Naive thymus-derived CD4-positive, alpha-beta T cell (primary cell): ENCODE data around the gene AGBL1. TPM values are rescaled to one million over a fixed set of nuclear protein-coding genes. Genes with fewer than 3 reads are reported as not detected.

ENCODE experiments used
- ATAC-seq: fragments of 150-1000 bp; cut with Tn5 transposase; 2 replicates; pipeline ENCODE4 v1.10.0; 2021; ENCODE audit warnings: mild to moderate bottlenecking, moderate library complexity
- CTCF ChIA-PET: fragments of 350-600 bp; sonication (Branson Sonifier 250); formaldehyde crosslinking; loops from one replicate; lab custom pipeline; 2021; ENCODE audit warnings: antibody characterized with exemption; lab: Charles Lee
- POLR2A ChIA-PET: fragments of 350-600 bp; sonication (Branson Sonifier 250); formaldehyde crosslinking; loops from one replicate; lab custom pipeline; 2021; ENCODE audit warnings: antibody characterized with exemption, inconsistent platforms; lab: Charles Lee
- DNase-seq, 9 donors: peaks; one replicate each; pipeline versions ENCODE4 v3.0.0 to v3.0.0-alpha.2; 2020 to 2022; ENCODE audit warnings: mixed read lengths in 1 of 9
- H3K27ac ChIP-seq: one replicate; pipeline ENCODE4 v1.7.0; 2013; ENCODE audit warnings: mild to moderate bottlenecking, low read depth, low read length, moderate library complexity
- H3K27me3 ChIP-seq, 2 donors: one replicate each; pipeline ENCODE4 v1.7.0; 2013; ENCODE audit warnings: low read length in 2 of 2, mild to moderate bottlenecking in 2 of 2, moderate library complexity in 2 of 2; ENCODE audit not compliant: control insufficient read depth in 2 of 2, insufficient read depth in 2 of 2
- H3K36me3 ChIP-seq, 3 experiments: 1 replicate in 2 of 3; 2 replicates in 1 of 3; pipeline ENCODE4 v1.7.0; 2013; ENCODE audit warnings: low read length in 3 of 3, mild to moderate bottlenecking in 3 of 3, moderate library complexity in 1 of 3; ENCODE audit not compliant: insufficient read depth in 3 of 3, control insufficient read depth in 2 of 3
- H3K4me1 ChIP-seq, 2 donors: one replicate each; pipeline ENCODE4 v1.7.0; 2013; ENCODE audit warnings: low read length in 2 of 2, mild to moderate bottlenecking in 2 of 2, moderate library complexity in 1 of 2; ENCODE audit not compliant: control insufficient read depth in 2 of 2, insufficient read depth in 2 of 2
- H3K4me3 ChIP-seq: 2 replicates; pipeline ENCODE4 v1.7.0; 2013; ENCODE audit warnings: mild to moderate bottlenecking, low read length
- H3K9me3 ChIP-seq, 3 experiments: 1 replicate in 2 of 3; 2 replicates in 1 of 3; pipeline ENCODE4 v1.7.0; 2013; ENCODE audit warnings: low read length in 3 of 3; ENCODE audit not compliant: control insufficient read depth in 2 of 3
- H3K27ac Mint-ChIP-seq, 9 donors: one replicate each; pipeline ENCODE4 v1.8.0; 2020 to 2022; ENCODE audit warnings: mixed read lengths in 9 of 9, mild to moderate bottlenecking in 8 of 9, moderate library complexity in 5 of 9, inconsistent platforms in 2 of 9
- H3K27me3 Mint-ChIP-seq, 5 donors: one replicate each; pipeline ENCODE4 v1.8.0; 2021 to 2022; ENCODE audit warnings: mixed read lengths in 5 of 5, mild to moderate bottlenecking in 1 of 5
- H3K36me3 Mint-ChIP-seq, 5 donors: one replicate each; pipeline ENCODE4 v1.8.0; 2020 to 2022; ENCODE audit warnings: mixed read lengths in 5 of 5, mild to moderate bottlenecking in 3 of 5, inconsistent platforms in 1 of 5
- H3K4me1 Mint-ChIP-seq, 7 donors: one replicate each; pipeline ENCODE4 v1.8.0; 2020 to 2022; ENCODE audit warnings: mixed read lengths in 7 of 7, mild to moderate bottlenecking in 3 of 7, inconsistent platforms in 1 of 7
- H3K4me3 Mint-ChIP-seq, 10 donors: one replicate each; pipeline ENCODE4 v1.8.0; 2020 to 2022; ENCODE audit warnings: mild to moderate bottlenecking in 10 of 10, mixed read lengths in 10 of 10, moderate library complexity in 6 of 10, inconsistent platforms in 2 of 10
- H3K9me3 Mint-ChIP-seq, 11 donors: one replicate each; pipeline ENCODE4 v1.8.0; 2020 to 2022; ENCODE audit warnings: mixed read lengths in 11 of 11, mild to moderate bottlenecking in 4 of 11, inconsistent platforms in 1 of 11, moderate library complexity in 1 of 11
- intact Hi-C, 2 donors: fragments of 100-400 bp; cut with micrococcal nuclease; formaldehyde crosslinking; loops; one replicate each; pipeline ENCODE4 v1.15.1; 2023
- polyA plus RNA-seq, 2 donors: library from polyadenylated mRNA; unstranded; fragments of 300-500 nt; fragmentation: Illumina TruSeq; gene quantifications; one replicate each; pipeline ENCODE4 v1.2.3, GENCODE V29; 2021
- total RNA-seq, 6 experiments: library from RNA in 5 of 6; stranded (reverse) in 5 of 6; gene quantifications; 1 replicate in 5 of 6; 2 replicates in 1 of 6; pipeline ENCODE4 v1.2.3 and lab custom pipeline; 2021 to 2026

The AGBL1 gene
- total and polyA plus RNA-seq, 7 experiments from 2014 or later: not detected

- Histone ChIP-seq H3K27me3 (no peaks in the 10 kb centered on the region), H3K36me3 (no peaks in the 10 kb centered on the region), H3K4me1 (no peaks in the 10 kb centered on the region), H3K9me3 (no peaks in the 10 kb centered on the region), H3K27ac (no peak overlapping the region), H3K4me3 (no peak overlapping the region)
- intact Hi-C loops: no loop called here
- DNase-seq (no peak), ATAC-seq (no peak)
- Mint-ChIP-seq H3K27me3 (peaks cover 0 to 4% (median 0%) of the 10 kb centered on the region in 5 donors), H3K9me3 (no peaks in the 10 kb centered on the region), H3K4me3 (no peak overlapping the region), H3K36me3 (peaks cover 0 to 3% (median 0%) of the 10 kb centered on the region in 5 donors), H3K4me1 (peaks cover 0 to 9% (median 0%) of the 10 kb centered on the region in 7 donors), H3K27ac (no peak overlapping the region)
- ChIA-PET POLR2A (no interaction called here), CTCF (no interaction called here)
These were observed 564.7 kb downstream of the AGBL1 start for GRCh38 chr15:86644339-86644738.

DNA sequence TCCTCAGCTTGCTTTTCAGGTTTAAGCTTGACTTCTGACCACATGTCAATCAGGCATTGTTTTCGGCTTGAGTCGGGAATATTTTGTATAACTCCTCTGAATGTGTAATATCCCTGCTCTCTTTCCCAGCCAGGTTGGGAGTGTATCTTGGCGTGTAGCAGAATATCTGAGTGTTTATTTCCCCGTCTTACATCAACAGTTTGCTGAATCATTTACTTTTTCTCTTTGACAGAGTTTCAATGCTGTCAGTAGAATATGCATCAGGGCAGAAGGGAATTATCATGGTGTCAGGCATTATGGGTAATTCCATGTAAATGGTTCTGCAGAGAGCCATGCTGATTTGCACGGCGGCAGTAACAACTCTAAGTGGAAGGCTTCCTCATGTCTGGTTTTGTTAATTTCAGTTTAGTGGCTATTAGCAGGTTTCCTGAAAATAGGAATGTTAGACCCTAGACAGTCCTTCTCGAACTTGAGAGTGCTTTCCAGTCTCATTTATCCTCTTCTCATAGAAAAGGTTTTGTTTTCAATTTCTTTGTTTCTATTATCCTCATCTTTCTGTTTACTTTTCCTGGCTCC lies 566.3 kb downstream of the AGBL1 start:
- Histone ChIP-seq H3K27me3 (no peaks in the 10 kb centered on the region), H3K4me1 (peaks cover 2 to 12% of the 10 kb centered on the region in 2 donors), H3K36me3 (no peaks in the 10 kb centered on the region), H3K4me3 (no peak overlapping the region), H3K9me3 (no peaks in the 10 kb centered on the region), H3K27ac (no peak overlapping the region)
- Mint-ChIP-seq H3K4me1 (peaks cover 0 to 22% (median 11%) of the 10 kb centered on the region in 7 donors), H3K27ac (no peak overlapping the region), H3K36me3 (peaks cover 0 to 3% (median 0%) of the 10 kb centered on the region in 5 donors), H3K9me3 (no peaks in the 10 kb centered on the region), H3K27me3 (peaks cover 0 to 4% (median 0%) of the 10 kb centered on the region in 5 donors), H3K4me3 (no peak overlapping the region)
- intact Hi-C loops: no loop called here
- ChIA-PET POLR2A (no interaction called here), CTCF (no interaction called here)
- ATAC-seq (no peak), DNase-seq (no peak)

- Mint-ChIP-seq H3K36me3 (peaks cover 0 to 6% (median 0%) of the 10 kb centered on the region in 5 donors), H3K4me1 (peaks cover 5 to 41% (median 30%) of the 10 kb centered on the region in 7 donors), H3K27ac (no peak overlapping the region), H3K27me3 (peaks cover 0 to 4% (median 0%) of the 10 kb centered on the region in 5 donors), H3K4me3 (no peak overlapping the region), H3K9me3 (peaks cover 0 to 4% (median 0%) of the 10 kb centered on the region in 11 donors)
- ATAC-seq (no peak), DNase-seq (no peak)
- no peak overlapping the region for H3K27ac ChIP-seq
- no peaks in the 10 kb centered on the region for H3K9me3 ChIP-seq
- H3K36me3 ChIP-seq: no peaks in the 10 kb centered on the region
- no peak overlapping the region for H3K4me3 ChIP-seq
- ChIA-PET CTCF (no interaction called here), POLR2A (no interaction called here)
- H3K27me3 ChIP-seq: no peaks in the 10 kb centered on the region
- peaks cover 17 to 30% of the 10 kb centered on the region in 2 donors for H3K4me1 ChIP-seq
- intact Hi-C loops: no loop called here
These were observed 568.3 kb downstream of the AGBL1 start for GRCh38 chr15:86647810-86648440.

- DNase-seq: no peak
- ChIA-PET POLR2A (no interaction called here), CTCF (no interaction called here)
- Histone ChIP-seq H3K27ac (no peak overlapping the region), H3K9me3 (no peaks in the 10 kb centered on the region), H3K4me1 (peaks cover 29 to 41% of the 10 kb centered on the region in 2 donors), H3K4me3 (no peak overlapping the region), H3K36me3 (no peaks in the 10 kb centered on the region), H3K27me3 (no peaks in the 10 kb centered on the region)
- no peak for ATAC-seq
- H3K4me3 Mint-ChIP-seq: no peak overlapping the region
- intact Hi-C loops: no loop called here
- H3K27ac Mint-ChIP-seq: no peak overlapping the region
- peaks cover 0 to 4% (median 0%) of the 10 kb centered on the region in 5 donors for H3K27me3 Mint-ChIP-seq
- peaks cover 0 to 6% (median 0%) of the 10 kb centered on the region in 5 donors for H3K36me3 Mint-ChIP-seq
- H3K9me3 Mint-ChIP-seq: peaks cover 0 to 4% (median 0%) of the 10 kb centered on the region in 11 donors
- H3K4me1 Mint-ChIP-seq: peaks cover 17 to 54% (median 44%) of the 10 kb centered on the region in 7 donors
These were observed 569.6 kb downstream of the AGBL1 start for GRCh38 chr15:86649277-86649676.

DNA sequence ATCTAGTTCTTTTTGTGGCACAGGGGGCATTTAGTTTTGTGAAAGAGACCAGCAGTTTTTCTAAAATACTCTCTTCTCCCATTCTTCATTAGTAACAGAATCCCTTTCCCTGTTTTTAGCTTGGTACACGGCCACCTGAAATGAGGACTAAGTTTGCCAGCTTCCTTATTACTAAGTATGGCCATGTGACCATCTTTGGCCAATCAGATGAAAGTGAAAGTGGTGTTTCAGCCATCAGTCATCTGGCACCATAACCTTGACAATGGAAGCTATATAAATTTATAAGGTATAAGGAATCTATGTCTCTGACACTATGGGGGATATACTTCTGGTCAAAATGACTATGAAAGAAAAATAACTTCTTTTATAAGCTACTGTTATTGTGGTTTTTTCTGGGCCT lies 570.4 kb downstream of the AGBL1 start:
- Mint-ChIP-seq H3K27me3 (peaks cover 0 to 2% (median 0%) of the 10 kb centered on the region in 5 donors), H3K9me3 (peaks cover 0 to 4% (median 0%) of the 10 kb centered on the region in 11 donors), H3K4me1 (peaks cover 24 to 63% (median 52%) of the 10 kb centered on the region in 7 donors), H3K4me3 (no peak overlapping the region), H3K27ac (no peak overlapping the region), H3K36me3 (peaks cover 0 to 6% (median 0%) of the 10 kb centered on the region in 5 donors)
- no peak overlapping the region for H3K4me3 ChIP-seq
- H3K27me3 ChIP-seq: no peaks in the 10 kb centered on the region
- no peak for ATAC-seq
- peaks cover 37 to 50% of the 10 kb centered on the region in 2 donors for H3K4me1 ChIP-seq
- intact Hi-C loops: loop anchor here (5.0 to 10.0 kb wide), 2 partner anchors 33 to 95 kb away; no protein-coding TSS in a partner anchor
- no peak for DNase-seq
- ChIA-PET POLR2A (no interaction called here), CTCF (no interaction called here)
- no peaks in the 10 kb centered on the region for H3K36me3 ChIP-seq
- H3K9me3 ChIP-seq: no peaks in the 10 kb centered on the region
- H3K27ac ChIP-seq: no peak overlapping the region

DNA sequence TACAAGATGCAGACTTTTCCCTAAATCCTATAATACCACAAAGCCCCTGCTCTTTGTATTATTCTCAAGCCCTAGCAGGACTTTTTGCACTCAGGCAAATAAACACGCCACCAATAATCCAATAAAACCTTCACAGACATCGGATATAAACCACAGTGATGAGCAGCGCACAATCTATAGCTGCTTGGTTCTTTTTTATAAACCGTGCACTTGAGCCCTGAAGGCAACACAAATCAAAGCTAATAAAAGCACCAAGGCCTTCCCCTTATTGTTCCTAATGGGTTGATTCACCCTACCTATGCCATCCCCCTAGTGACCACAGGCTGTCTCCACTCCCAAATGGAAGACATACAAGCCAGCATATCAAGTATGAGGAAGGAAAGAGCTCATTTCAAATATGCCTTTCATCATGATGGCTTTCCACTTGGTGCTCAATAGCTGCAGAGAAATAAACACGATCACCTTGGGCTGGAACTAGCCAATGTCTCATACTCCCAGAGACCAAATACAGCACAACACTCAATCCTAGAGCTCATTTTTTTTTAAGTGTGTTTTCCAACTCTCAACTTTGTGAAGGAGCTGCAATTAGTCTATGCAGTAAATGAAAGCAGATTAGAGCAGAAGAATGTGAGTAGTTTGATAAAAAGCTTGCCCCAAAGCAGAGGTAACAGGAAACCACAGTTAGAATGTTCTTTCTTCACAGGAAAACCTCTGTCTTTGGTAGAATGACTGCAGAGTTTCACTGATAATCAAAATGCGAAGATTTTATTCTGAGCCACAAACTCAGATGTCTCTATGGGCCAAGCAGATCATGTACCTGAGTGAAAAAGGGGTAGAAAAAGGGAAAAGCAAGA lies 573.9 kb downstream of the AGBL1 start:
- no peaks in the 10 kb centered on the region for H3K27me3 ChIP-seq
- Mint-ChIP-seq H3K4me3 (peak overlapping the region; percentile 64 to 82 (median 74)), H3K27ac (peak overlapping the region; percentile 2 to 80 (median 65)), H3K27me3 (no peaks in the 10 kb centered on the region), H3K4me1 (peaks cover 36 to 79% (median 73%) of the 10 kb centered on the region in 7 donors), H3K9me3 (peaks cover 0 to 4% (median 0%) of the 10 kb centered on the region in 11 donors), H3K36me3 (peaks cover 0 to 8% (median 0%) of the 10 kb centered on the region in 5 donors)
- ATAC-seq: peak; percentile 79
- peak in 6 of 9 donors; percentile 22 to 54 (median 39) for DNase-seq
- peak overlapping the region; percentile 28 for H3K4me3 ChIP-seq
- H3K9me3 ChIP-seq: no peaks in the 10 kb centered on the region
- no peaks in the 10 kb centered on the region for H3K36me3 ChIP-seq
- ChIA-PET CTCF (interaction anchor here (1.4 kb wide), 1 partner anchor 41 kb away, joined by 4 read pairs; no protein-coding TSS in a partner anchor), POLR2A (interaction anchor here (0.7 to 1.2 kb wide), 2 partner anchors 14 to 1974 kb away, joined by 3 read pairs; no protein-coding TSS in a partner anchor)
- peaks cover 44 to 56% of the 10 kb centered on the region in 2 donors for H3K4me1 ChIP-seq
- intact Hi-C loops: loop anchor here (2.0 to 10.0 kb wide), 3 partner anchors 36 to 91 kb away; no protein-coding TSS in a partner anchor
- H3K27ac ChIP-seq: no peak overlapping the region
